ENCODE data around the gene PRSS8. TPM values are rescaled to one million over a fixed set of nuclear protein-coding genes. Genes with fewer than 3 reads are reported as not detected.

The PRSS8 gene
- total RNA-seq, 4 donors from 2014 or later, result 39.2 to 121 (median 49.2) TPM

DNA sequence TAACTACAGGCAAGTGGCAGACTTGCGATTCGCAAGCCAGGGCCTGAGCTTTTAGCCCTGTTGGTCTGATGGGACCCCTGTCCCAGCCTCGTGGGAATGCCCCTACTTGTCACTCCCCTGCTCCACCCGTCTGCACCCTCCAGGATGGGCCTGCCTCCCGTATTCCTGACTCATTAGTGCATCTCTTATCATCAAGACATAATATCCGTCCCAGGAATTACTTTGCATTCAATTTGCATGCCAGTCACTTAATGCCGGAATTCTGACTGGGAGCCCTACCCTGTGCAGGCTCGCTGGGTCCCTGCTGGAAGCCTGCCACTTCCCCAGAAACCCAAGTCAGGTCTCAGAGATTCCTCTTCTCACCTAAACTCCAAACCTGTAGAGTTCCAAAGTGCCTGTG lies 50.1 kb downstream of the PRSS8 start:
- Histone ChIP-seq H3K27me3 (no peaks in the 10 kb centered on the region), H3K4me3 (no peak overlapping the region), H3K36me3 (peaks cover 5 to 96% (median 21%) of the 10 kb centered on the region in 3 donors), H3K4me1 (peaks cover 0 to 16% (median 2%) of the 10 kb centered on the region in 3 donors), H3K9me3 (no peaks in the 10 kb centered on the region), H3K27ac (no peak overlapping the region)
- WGBS, 2 donors, result 38 to 66% methylated on average over 8 of the region's 8 CpGs
- TF ChIP-seq, protein P1, sequence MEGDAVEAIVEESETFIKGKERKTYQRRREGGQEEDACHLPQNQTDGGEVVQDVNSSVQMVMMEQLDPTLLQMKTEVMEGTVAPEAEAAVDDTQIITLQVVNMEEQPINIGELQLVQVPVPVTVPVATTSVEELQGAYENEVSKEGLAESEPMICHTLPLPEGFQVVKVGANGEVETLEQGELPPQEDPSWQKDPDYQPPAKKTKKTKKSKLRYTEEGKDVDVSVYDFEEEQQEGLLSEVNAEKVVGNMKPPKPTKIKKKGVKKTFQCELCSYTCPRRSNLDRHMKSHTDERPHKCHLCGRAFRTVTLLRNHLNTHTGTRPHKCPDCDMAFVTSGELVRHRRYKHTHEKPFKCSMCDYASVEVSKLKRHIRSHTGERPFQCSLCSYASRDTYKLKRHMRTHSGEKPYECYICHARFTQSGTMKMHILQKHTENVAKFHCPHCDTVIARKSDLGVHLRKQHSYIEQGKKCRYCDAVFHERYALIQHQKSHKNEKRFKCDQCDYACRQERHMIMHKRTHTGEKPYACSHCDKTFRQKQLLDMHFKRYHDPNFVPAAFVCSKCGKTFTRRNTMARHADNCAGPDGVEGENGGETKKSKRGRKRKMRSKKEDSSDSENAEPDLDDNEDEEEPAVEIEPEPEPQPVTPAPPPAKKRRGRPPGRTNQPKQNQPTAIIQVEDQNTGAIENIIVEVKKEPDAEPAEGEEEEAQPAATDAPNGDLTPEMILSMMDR (IDR thresholded peaks at IDR 0.05), result no peak
- no peak for TF ChIP-seq POLR2A (IDR thresholded peaks at IDR 0.05)
- intact Hi-C loops (cut with DNase I), result no loop called here
- no peak for DNase-seq

- Histone ChIP-seq H3K27me3 (no peaks in the 10 kb centered on the region), H3K36me3 (peaks cover 8 to 97% (median 25%) of the 10 kb centered on the region in 3 donors), H3K9me3 (no peaks in the 10 kb centered on the region), H3K4me3 (no peak overlapping the region), H3K4me1 (peaks cover 0 to 16% (median 2%) of the 10 kb centered on the region in 3 donors), H3K27ac (no peak overlapping the region)
- DNase-seq, result no peak
- intact Hi-C loops (cut with DNase I), result no loop called here
- 100% methylated on average over 2 of the region's 16 CpGs; no CpG with 5 or more reads in 1 of the 2 donors for WGBS, 2 donors
- TF ChIP-seq, protein P1 (IDR thresholded peaks at IDR 0.05), result no peak
- no peak for TF ChIP-seq POLR2A (IDR thresholded peaks at IDR 0.05)
Measured at GRCh38 chr16:31084584-31085302, 50.8 kb downstream of the PRSS8 start.

DNA sequence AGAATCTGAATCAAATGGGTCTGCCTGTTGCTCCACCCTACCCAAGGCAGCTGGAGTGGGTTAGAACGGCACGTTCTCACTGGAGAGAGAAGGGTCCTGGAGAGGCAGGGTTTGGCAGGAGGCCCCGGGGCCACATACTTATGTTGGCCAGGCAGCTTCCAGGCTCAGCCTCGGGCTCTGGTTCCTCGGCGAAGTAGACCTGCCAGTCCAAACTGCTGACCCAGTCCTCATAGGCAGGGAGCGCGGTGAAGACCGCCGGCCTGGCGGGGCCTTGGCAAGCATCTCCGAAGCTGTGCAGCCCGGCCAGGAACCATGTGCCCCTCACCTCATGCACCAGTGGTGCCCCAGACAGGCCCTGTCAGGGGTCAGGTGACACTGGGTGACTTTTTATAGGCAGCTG lies 51.5 kb downstream of the PRSS8 start:
- no peak for DNase-seq
- H3K36me3 ChIP-seq, result peaks cover 9 to 97% (median 32%) of the 10 kb centered on the region in 3 donors
- H3K27me3 ChIP-seq, result no peaks in the 10 kb centered on the region
- no peak overlapping the region for H3K4me3 ChIP-seq
- no peaks in the 10 kb centered on the region for H3K9me3 ChIP-seq
- TF ChIP-seq, protein P1 (IDR thresholded peaks at IDR 0.05), result no peak
- H3K27ac ChIP-seq, result no peak overlapping the region
- WGBS, 2 donors, result 81 to 94% methylated on average over 5 to 11 of the region's 13 CpGs
- H3K4me1 ChIP-seq, result peaks cover 0 to 16% (median 2%) of the 10 kb centered on the region in 3 donors
- intact Hi-C loops (cut with DNase I), result no loop called here

- no peak for DNase-seq
- Histone ChIP-seq H3K4me1 (peaks cover 0 to 16% (median 2%) of the 10 kb centered on the region in 3 donors), H3K36me3 (peaks cover 14 to 97% (median 37%) of the 10 kb centered on the region in 3 donors), H3K4me3 (no peak overlapping the region), H3K27ac (no peak overlapping the region), H3K9me3 (no peaks in the 10 kb centered on the region), H3K27me3 (no peaks in the 10 kb centered on the region)
- intact Hi-C loops (cut with DNase I), result no loop called here
- WGBS, 2 donors, result 40 to 82% methylated on average over 2 of the region's 5 CpGs
- TF ChIP-seq, protein P1 (IDR thresholded peaks at IDR 0.05), result no peak
- TF ChIP-seq POLR2A (IDR thresholded peaks at IDR 0.05), result no peak
Measured at GRCh38 chr16:31083556-31083955, 52.0 kb downstream of the PRSS8 start.

GRCh38 chr16:31083081-31083480 lies 52.4 kb downstream of the PRSS8 start:
- Histone ChIP-seq H3K9me3 (no peaks in the 10 kb centered on the region), H3K27ac (no peak overlapping the region), H3K4me3 (no peak overlapping the region), H3K27me3 (no peaks in the 10 kb centered on the region), H3K4me1 (peaks cover 0 to 16% (median 2%) of the 10 kb centered on the region in 3 donors), H3K36me3 (peaks cover 18 to 98% (median 40%) of the 10 kb centered on the region in 3 donors)
- TF ChIP-seq POLR2A (IDR thresholded peaks at IDR 0.05), result no peak
- intact Hi-C loops (cut with DNase I), result no loop called here
- WGBS, 2 donors, result 59 to 71% methylated on average over 4 of the region's 9 CpGs
- DNase-seq, result no peak

All from esophagus squamous epithelium (tissue), 5 donors.